ENCODE measurements around the gene LRRC27.
A peak's percentile ranks its signal among the peaks of the same experiment; 100 is the strongest.
"Not testable (repeated sequence)": the region's sequence is repeated elsewhere in the genome, so short reads cannot be mapped to it uniquely, and the experiment has no call there.

LRRC27 gene

GRCh38 chr10:132382231-132382922, 50.4 kb downstream of the LRRC27 start:
- Histone ChIP-seq H3K9me3 (ENCODE audit: control insufficient read depth, insufficient read depth, low read length) (no peaks in the 10 kb centered on the region), H3K4me1 (ENCODE audit: insufficient read depth, low read length) (0 out of 2 replicates have a peak, but pooled peaks cover under 1% of the 10 kb centered on the region), H3K9ac (ENCODE audit: low read depth, low read length) (no peak overlapping the region)

GRCh38 chr10:132383101-132383500, 51.1 kb downstream of the LRRC27 start:
- H3K4me1 ChIP-seq (ENCODE audit: insufficient read depth, low read length) = 0 out of 2 replicates have a peak, but pooled peaks cover 4% of the 10 kb centered on the region

More at GRCh38 chr10:132382231-132382922, 50.4 kb downstream of the LRRC27 start:
- H3K36me3 ChIP-seq (ENCODE audit: insufficient read depth, low read length) = no peaks in the 10 kb centered on the region

DNA sequence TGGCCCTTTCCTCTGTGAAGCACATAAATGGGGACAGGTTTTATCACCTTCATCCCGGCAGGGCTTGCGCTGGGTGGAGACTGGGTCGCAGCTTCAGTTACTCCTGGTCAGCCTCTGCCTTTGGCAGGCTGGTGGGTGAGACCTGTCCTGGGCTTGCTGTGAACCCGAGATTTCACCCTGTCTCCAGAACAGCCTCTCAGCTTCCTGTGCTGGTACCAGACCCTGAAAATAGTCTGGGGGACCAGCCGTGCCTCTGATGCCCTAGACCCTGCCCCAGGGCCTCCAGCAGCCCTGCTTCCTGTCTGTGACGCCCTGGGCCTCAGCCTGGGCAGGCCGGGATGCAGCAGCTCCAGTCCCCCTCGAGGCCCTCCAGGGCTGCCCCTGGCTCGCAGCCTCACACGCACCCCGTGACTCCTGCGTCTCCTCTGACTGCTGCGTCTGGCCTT, 51.8 kb downstream of the LRRC27 start:
- Histone ChIP-seq H3K9me3 (ENCODE audit: control insufficient read depth, insufficient read depth, low read length) (no peaks in the 10 kb centered on the region), H3K36me3 (ENCODE audit: insufficient read depth, low read length) (no peaks in the 10 kb centered on the region), H3K9ac (ENCODE audit: low read depth, low read length) (no peak overlapping the region), H3K4me1 (ENCODE audit: insufficient read depth, low read length) (0 out of 2 replicates have a peak, but pooled peaks cover 4% of the 10 kb centered on the region)

More at GRCh38 chr10:132383101-132383500, 51.1 kb downstream of the LRRC27 start:
- Histone ChIP-seq H3K9ac (ENCODE audit: low read depth, low read length) (no peak overlapping the region), H3K9me3 (ENCODE audit: control insufficient read depth, insufficient read depth, low read length) (no peaks in the 10 kb centered on the region), H3K36me3 (ENCODE audit: insufficient read depth, low read length) (no peaks in the 10 kb centered on the region)

GRCh38 chr10:132384618-132385388, 52.8 kb downstream of the LRRC27 start:
- Histone ChIP-seq H3K4me1 (ENCODE audit: insufficient read depth, low read length) (0 out of 2 replicates have a peak, but pooled peaks cover 4% of the 10 kb centered on the region), H3K36me3 (ENCODE audit: insufficient read depth, low read length) (no peaks in the 10 kb centered on the region), H3K9me3 (ENCODE audit: control insufficient read depth, insufficient read depth, low read length) (no peaks in the 10 kb centered on the region), H3K9ac (ENCODE audit: low read depth, low read length) (no peak overlapping the region)

DNA sequence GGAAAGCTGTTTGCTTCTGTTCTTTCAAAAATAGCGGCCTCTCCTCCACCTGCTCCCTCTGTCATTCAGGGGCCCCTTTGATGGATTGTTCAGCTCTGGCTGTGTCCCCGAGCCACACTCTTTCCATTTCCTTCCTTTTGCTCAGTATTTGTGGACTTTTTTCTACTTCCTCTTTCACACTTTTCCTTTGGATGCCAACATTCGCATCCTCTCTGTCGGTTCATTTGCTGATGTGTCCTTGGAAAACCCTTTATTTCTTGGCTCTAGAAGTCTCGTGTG, 53.3 kb downstream of the LRRC27 start:
- Histone ChIP-seq H3K9ac (ENCODE audit: low read depth, low read length) (no peak overlapping the region), H3K9me3 (ENCODE audit: control insufficient read depth, insufficient read depth, low read length) (no peaks in the 10 kb centered on the region), H3K36me3 (ENCODE audit: insufficient read depth, low read length) (no peaks in the 10 kb centered on the region), H3K4me1 (ENCODE audit: insufficient read depth, low read length) (0 out of 2 replicates have a peak, but pooled peaks cover 4% of the 10 kb centered on the region)

DNA sequence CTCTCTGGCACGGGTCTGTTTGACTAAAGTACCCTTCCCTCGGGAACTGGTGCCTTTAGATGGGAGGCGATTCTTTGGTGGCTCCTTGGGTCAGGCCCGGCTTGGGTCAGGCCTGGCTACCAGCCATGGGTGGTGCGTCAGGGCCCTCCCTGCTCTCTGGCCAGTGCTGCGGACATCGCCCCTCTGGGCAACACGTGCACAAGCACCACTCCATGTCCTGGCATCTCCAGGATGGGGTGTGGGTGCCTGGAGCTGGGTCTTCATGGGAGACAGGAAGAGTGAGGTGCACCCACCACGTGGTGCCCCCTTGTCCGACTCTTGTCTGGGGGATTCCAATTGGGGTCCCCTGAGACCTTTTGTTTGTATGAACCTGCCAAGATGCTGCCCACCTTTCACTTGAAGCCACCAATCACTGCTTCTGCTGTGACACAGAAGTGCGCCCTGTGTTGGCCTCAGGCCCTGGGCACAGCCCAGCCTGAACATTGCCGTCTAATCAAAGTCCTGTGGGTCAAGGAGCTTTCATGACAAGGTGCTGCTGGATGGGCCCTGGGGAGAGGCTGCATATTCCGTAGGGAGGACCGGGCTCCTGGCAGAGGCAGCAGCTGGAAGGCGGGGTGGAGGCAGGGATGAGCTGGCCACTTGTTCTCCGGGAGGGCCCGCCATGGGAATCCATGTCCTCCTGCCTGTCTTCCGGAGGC, 53.9 kb downstream of the LRRC27 start:
- Histone ChIP-seq H3K36me3 (ENCODE audit: insufficient read depth, low read length) (no peaks in the 10 kb centered on the region), H3K4me1 (ENCODE audit: insufficient read depth, low read length) (0 out of 2 replicates have a peak, but pooled peaks cover 4% of the 10 kb centered on the region), H3K9me3 (ENCODE audit: control insufficient read depth, insufficient read depth, low read length) (no peaks in the 10 kb centered on the region), H3K9ac (ENCODE audit: low read depth, low read length) (no peak overlapping the region)

DNA sequence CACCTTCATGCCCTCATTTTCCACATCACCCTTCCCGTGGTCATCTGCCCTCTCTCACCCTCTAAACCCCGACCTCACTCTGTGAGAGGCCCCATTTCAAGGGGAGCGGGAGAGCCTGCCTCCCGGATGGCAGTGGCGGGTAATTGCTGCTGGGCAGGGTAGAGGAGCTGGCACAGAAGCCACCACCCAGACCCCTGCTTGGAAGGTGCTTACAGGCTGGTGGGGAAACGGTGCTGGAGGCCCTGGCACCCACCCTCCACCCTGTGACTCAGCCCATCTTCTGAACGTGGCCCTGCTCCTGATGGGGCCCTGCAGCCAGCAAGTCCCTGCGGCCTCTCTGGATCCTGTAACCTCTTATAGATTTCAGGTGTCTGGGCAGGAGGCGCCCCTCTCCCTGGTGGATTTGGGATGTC, 54.4 kb downstream of the LRRC27 start:
- Histone ChIP-seq H3K9ac (ENCODE audit: low read depth, low read length) (no peak overlapping the region), H3K9me3 (ENCODE audit: control insufficient read depth, insufficient read depth, low read length) (no peaks in the 10 kb centered on the region), H3K4me1 (ENCODE audit: insufficient read depth, low read length) (0 out of 2 replicates have a peak, but pooled peaks cover 4% of the 10 kb centered on the region), H3K36me3 (ENCODE audit: insufficient read depth, low read length) (no peaks in the 10 kb centered on the region)

GRCh38 chr10:132386896-132387295, 54.9 kb downstream of the LRRC27 start:
- not testable (repeated sequence) for H3K36me3 ChIP-seq (ENCODE audit: insufficient read depth, low read length); H3K4me1 ChIP-seq (ENCODE audit: insufficient read depth, low read length); H3K9me3 ChIP-seq (ENCODE audit: control insufficient read depth, insufficient read depth, low read length); H3K9ac ChIP-seq (ENCODE audit: low read depth, low read length)

DNA sequence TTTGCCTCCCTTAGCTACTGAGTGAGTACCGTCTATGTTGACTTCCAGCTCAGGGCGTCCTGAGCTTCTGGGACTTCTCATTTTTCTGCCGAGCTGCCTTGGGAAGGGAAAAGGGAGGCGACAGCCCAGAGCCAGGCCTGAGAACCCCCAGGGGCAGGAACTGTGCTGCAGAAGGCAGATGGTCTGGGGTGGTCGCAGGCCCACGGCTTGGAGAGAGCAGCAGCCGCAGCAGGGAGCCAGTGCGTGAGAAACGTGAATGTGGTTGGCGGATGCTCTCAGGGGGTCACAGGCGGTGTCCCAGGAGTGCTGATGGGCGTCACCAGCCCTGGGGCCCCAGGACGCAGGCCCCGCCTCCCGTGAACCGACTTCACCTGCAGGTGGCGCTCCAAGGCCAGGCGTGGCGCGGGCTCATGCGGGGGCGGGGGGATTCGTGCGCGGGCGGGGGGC, 55.8 kb downstream of the LRRC27 start:
- no peaks in the 10 kb centered on the region for H3K9me3 ChIP-seq (ENCODE audit: control insufficient read depth, insufficient read depth, low read length)
- H3K36me3 ChIP-seq (ENCODE audit: insufficient read depth, low read length) = no peaks in the 10 kb centered on the region
- H3K9ac ChIP-seq (ENCODE audit: low read depth, low read length) = peak overlapping the region; percentile 25
- 0 out of 2 replicates have a peak, but pooled peaks cover 4% of the 10 kb centered on the region for H3K4me1 ChIP-seq (ENCODE audit: insufficient read depth, low read length)

DNA sequence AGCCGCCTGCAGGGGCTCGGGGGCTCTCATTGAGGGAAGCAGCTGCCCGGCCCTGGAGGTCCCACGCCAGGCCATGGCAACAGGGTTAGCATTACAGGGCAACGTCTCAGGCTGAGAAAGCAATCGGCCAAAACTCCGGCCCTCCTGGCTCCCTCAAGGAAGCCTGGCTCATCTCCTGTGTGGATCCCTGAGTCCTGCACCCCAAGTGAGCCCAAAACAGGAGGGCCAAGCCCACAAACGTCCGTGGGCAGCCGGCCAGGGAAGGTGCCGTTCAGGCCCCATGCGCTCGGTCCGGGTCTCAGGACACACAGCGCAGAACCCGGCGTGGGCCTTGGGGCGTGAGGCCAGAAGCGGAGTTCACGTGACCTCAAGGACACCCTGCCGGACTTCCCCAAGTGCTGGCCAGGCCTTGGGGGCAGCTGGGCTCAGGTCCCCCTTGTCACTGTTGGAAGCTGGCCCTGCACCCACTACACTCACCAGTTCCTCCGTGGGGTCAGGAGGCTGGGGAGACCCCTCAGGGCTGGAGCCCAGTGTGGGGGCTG, 57.0 kb downstream of the LRRC27 start:
- Histone ChIP-seq H3K4me1 (ENCODE audit: insufficient read depth, low read length) (0 out of 2 replicates have a peak, but pooled peaks cover 4% of the 10 kb centered on the region), H3K9ac (ENCODE audit: low read depth, low read length) (no peak overlapping the region), H3K36me3 (ENCODE audit: insufficient read depth, low read length) (no peaks in the 10 kb centered on the region), H3K9me3 (ENCODE audit: control insufficient read depth, insufficient read depth, low read length) (no peaks in the 10 kb centered on the region)

- H3K9me3 ChIP-seq (ENCODE audit: control insufficient read depth, insufficient read depth, low read length) = no peaks in the 10 kb centered on the region
- no peaks in the 10 kb centered on the region for H3K36me3 ChIP-seq (ENCODE audit: insufficient read depth, low read length)
- no peak overlapping the region for H3K9ac ChIP-seq (ENCODE audit: low read depth, low read length)
- 0 out of 2 replicates have a peak, but pooled peaks cover 4% of the 10 kb centered on the region for H3K4me1 ChIP-seq (ENCODE audit: insufficient read depth, low read length)
Measured at GRCh38 chr10:132389433-132390169, 57.6 kb downstream of the LRRC27 start.

DNA sequence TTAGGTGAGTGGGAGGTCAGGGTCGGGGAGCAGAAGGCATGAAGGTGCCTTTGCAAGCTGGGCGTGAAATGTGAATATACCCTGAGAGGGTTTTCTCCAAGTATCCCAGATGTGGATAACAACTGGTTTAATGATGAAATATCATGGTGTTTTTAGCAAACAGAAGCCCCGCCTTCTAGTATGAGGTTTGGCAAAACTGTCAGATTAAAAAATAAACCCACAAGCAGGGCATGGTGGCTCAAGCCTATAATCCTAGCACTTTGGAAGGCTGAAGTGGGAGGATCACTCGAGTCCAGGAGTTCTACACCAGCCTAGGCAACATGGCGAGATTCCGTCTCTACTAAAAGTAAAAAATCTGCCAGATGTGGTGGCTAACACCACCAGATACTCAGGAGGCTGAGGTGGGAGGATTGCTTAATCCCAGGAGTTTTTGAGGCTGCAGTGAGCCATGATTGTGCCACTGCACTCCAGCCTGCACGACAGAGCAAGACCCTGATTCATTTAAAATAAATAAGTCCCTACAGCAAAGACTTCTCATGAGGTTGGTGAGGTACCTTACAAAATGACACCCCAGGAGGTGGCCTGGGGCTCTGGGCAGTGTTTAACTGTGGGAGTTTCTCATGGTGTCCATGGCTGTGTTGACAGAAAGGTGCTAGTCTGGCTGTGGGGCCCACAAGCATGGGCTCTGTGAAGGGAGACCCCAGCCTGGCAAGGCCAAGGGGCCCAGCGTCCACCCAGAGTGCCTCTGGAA, 58.4 kb downstream of the LRRC27 start:
- Histone ChIP-seq H3K9me3 (ENCODE audit: control insufficient read depth, insufficient read depth, low read length) (no peaks in the 10 kb centered on the region), H3K36me3 (ENCODE audit: insufficient read depth, low read length) (no peaks in the 10 kb centered on the region), H3K9ac (ENCODE audit: low read depth, low read length) (no peak overlapping the region), H3K4me1 (ENCODE audit: insufficient read depth, low read length) (0 out of 2 replicates have a peak, but pooled peaks cover 4% of the 10 kb centered on the region)
